ENCODE measurements around the gene EOLA1. TPM values are rescaled to one million over a fixed set of nuclear protein-coding genes. Genes with fewer than 3 reads are reported as not detected.

Gene EOLA1
- total and polyA plus RNA-seq, 3 donors from 2014 or later: 10.6 to 13.4 (median 12.0) TPM

Other genes starting within 250 kb of the EOLA1 start
- gene IDS, start 35.7 kb upstream of the EOLA1 start, total RNA-seq: 10 to 100 TPM; 30.2 to 38.4 TPM
- 25.3 TPM for gene IDS, start 35.7 kb upstream of the EOLA1 start, polyA plus RNA-seq (ENCODE audit: insufficient read depth, low read depth, low replicate concordance)
- gene HSFX3, start 8.9 kb downstream of the EOLA1 start, total RNA-seq: 1 to 10 TPM; 5.6 to 8.7 TPM
- 16.6 TPM for gene HSFX3, start 8.9 kb downstream of the EOLA1 start, polyA plus RNA-seq (ENCODE audit: insufficient read depth, low read depth, low replicate concordance)
- gene MAGEA9B, start 46.4 kb downstream of the EOLA1 start, total RNA-seq: 10 to 100 TPM; 18.6 to 24.6 TPM
- gene MAGEA9B, start 46.4 kb downstream of the EOLA1 start, polyA plus RNA-seq (ENCODE audit: insufficient read depth, low read depth, low replicate concordance): 11.0 TPM
- 1 to 10 TPM; 4.8 to 5.6 TPM for gene HSFX2, start 54.3 kb downstream of the EOLA1 start, total RNA-seq
- 11.8 TPM for gene HSFX2, start 54.3 kb downstream of the EOLA1 start, polyA plus RNA-seq (ENCODE audit: insufficient read depth, low read depth, low replicate concordance)
- gene TMEM185A, start 90.8 kb downstream of the EOLA1 start, total RNA-seq: 10 to 100 TPM; 64.3 to 66.0 TPM
- 48.7 TPM for gene TMEM185A, start 90.8 kb downstream of the EOLA1 start, polyA plus RNA-seq (ENCODE audit: insufficient read depth, low read depth, low replicate concordance)
- gene MAGEA11, start 171.0 kb downstream of the EOLA1 start, total RNA-seq: 1 to 10 TPM; 6.8 to 9.8 TPM
- 9.4 TPM for gene MAGEA11, start 171.0 kb downstream of the EOLA1 start, polyA plus RNA-seq (ENCODE audit: insufficient read depth, low read depth, low replicate concordance)
- gene HSFX1, start 233.1 kb downstream of the EOLA1 start, total RNA-seq: 1 to 10 TPM; 4.0 to 9.8 TPM
- 1.3 TPM for gene HSFX1, start 233.1 kb downstream of the EOLA1 start, polyA plus RNA-seq (ENCODE audit: insufficient read depth, low read depth, low replicate concordance)
- gene MAGEA9, start 240.9 kb downstream of the EOLA1 start, total RNA-seq: not detected
- gene MAGEA9, start 240.9 kb downstream of the EOLA1 start, polyA plus RNA-seq (ENCODE audit: insufficient read depth, low read depth, low replicate concordance): 6.4 TPM